NCI-H345 (cell line): Measurements from ENCODE around the gene TRMT6.

Experiments used
- DNase-seq: peaks from one replicate; lab custom pipeline; 2025; lab: John Stamatoyannopoulos, UW

Gene TRMT6

GRCh38 chr20:5950271-5951031, at the start of gene TRMT6, which contains the start of gene MCM8:
TRMT6 (minus strand) TSS chr20:5950533; CDS start chr20:5950405, 128 bp downstream.
MCM8 (plus strand) TSS chr20:5950652; CDS start chr20:5952016, 1,364 bp downstream.
- DNase-seq = peak; percentile 99

GRCh38 chr20:5999783-6000182, 49.5 kb upstream of the TRMT6 start:
- no peak for DNase-seq

- no peak for DNase-seq
Observed at GRCh38 chr20:5996765-5997164, 46.4 kb upstream of the TRMT6 start.

GRCh38 chr20:5991623-5992441, 41.5 kb upstream of the TRMT6 start:
- DNase-seq = no peak

GRCh38 chr20:5990946-5991345, 40.6 kb upstream of the TRMT6 start:
- no peak for DNase-seq

GRCh38 chr20:5989539-5989938, 39.2 kb upstream of the TRMT6 start:
- no peak for DNase-seq

GRCh38 chr20:5987383-5987782, 37.0 kb upstream of the TRMT6 start:
- no peak for DNase-seq

GRCh38 chr20:5980720-5981538, 30.6 kb upstream of the TRMT6 start:
- no peak for DNase-seq

GRCh38 chr20:5979801-5980200, 29.5 kb upstream of the TRMT6 start:
- no peak for DNase-seq

- DNase-seq = no peak
Observed at GRCh38 chr20:5977975-5978374, 27.6 kb upstream of the TRMT6 start.

GRCh38 chr20:5977223-5977622, 26.9 kb upstream of the TRMT6 start:
- DNase-seq = no peak

- no peak for DNase-seq
Observed at GRCh38 chr20:5975778-5976177, 25.4 kb upstream of the TRMT6 start.

GRCh38 chr20:5974531-5974930, 24.2 kb upstream of the TRMT6 start:
- DNase-seq = no peak

- no peak for DNase-seq
Observed at GRCh38 chr20:5973971-5974370, 23.6 kb upstream of the TRMT6 start.

GRCh38 chr20:5973172-5973571, 22.8 kb upstream of the TRMT6 start:
- no peak for DNase-seq

- DNase-seq = no peak
Observed at GRCh38 chr20:5971203-5971602, 20.9 kb upstream of the TRMT6 start.

GRCh38 chr20:5970381-5970780, 20.0 kb upstream of the TRMT6 start:
- DNase-seq = no peak

GRCh38 chr20:5969940-5970339, 19.6 kb upstream of the TRMT6 start:
- no peak for DNase-seq

GRCh38 chr20:5969348-5969935, 19.1 kb upstream of the TRMT6 start:
- DNase-seq = no peak

GRCh38 chr20:5968462-5968861, 18.1 kb upstream of the TRMT6 start:
- no peak for DNase-seq

GRCh38 chr20:5967469-5967868, 17.1 kb upstream of the TRMT6 start:
- DNase-seq = no peak

GRCh38 chr20:5949943-5950270, 426 bp downstream of the TRMT6 start:
- no peak for DNase-seq
